Hepatocyte (in vitro differentiated cells): ENCODE results near the gene RELT.

Source experiments
- CTCF ChIP-seq: fragments of 200-600 bp; sonication (generic); IDR thresholded peaks from 2 replicates; pipeline ENCODE4 v1.5.1; 2016; ENCODE audit warnings: antibody characterized with exemption, mild to moderate bottlenecking; ENCODE audit not compliant: poor library complexity
- EZH2phosphoT487 ChIP-seq: fragments of 200-600 bp; sonication (generic); IDR thresholded peaks from one replicate; pipeline ENCODE4 v1.6.1; 2018; ENCODE audit warnings: antibody characterized with exemption, mild to moderate bottlenecking, low read depth, moderate library complexity; ENCODE audit not compliant: unreplicated experiment, severe bottlenecking

GRCh38 chr11:73359341-73359740 lies 16.9 kb upstream of the RELT start:
- no peak for TF ChIP-seq CTCF
- no peak for TF ChIP-seq EZH2phosphoT487
